Gastrocnemius medialis (tissue), 4 donors: ENCODE results near the gene TCF4. TPM values are rescaled to one million over a fixed set of nuclear protein-coding genes. Genes with fewer than 3 reads are reported as not detected.

Experiments
- ATAC-seq, 2 donors: fragments of 150-250 bp; one replicate each; pipeline ENCODE4 v1.9.1; 2016
- DNase-seq, 2 donors: peaks; one replicate each; pipeline ENCODE4 v3.0.0-alpha.2; 2019
- H3K27ac ChIP-seq, 4 donors: fragments of 200-600 bp; sonication (generic); 1 replicate in 1 of 4; 2 replicates in 3 of 4; pipeline ENCODE4 v1.5.1; 2016 to 2018; ENCODE audit warnings: mild to moderate bottlenecking in 2 of 4, moderate library complexity in 1 of 4
- H3K27me3 ChIP-seq, 3 donors: fragments of 200-600 bp; sonication (generic) in 2 of 3; 1 replicate in 1 of 3; 2 replicates in 2 of 3; pipeline versions ENCODE4 v1.5.1 to v1.6.0; 2016 to 2019; ENCODE audit warnings: mild to moderate bottlenecking in 1 of 3, moderate library complexity in 1 of 3
- H3K36me3 ChIP-seq, 2 donors: fragments of 200-600 bp; sonication (generic) in 1 of 2; one replicate each; pipeline ENCODE4 v1.5.1; 2017 to 2018
- H3K4me1 ChIP-seq, 2 donors: fragments of 200-600 bp; sonication (generic) in 1 of 2; one replicate each; pipeline ENCODE4 v1.5.1; 2016 to 2017; ENCODE audit warnings: mild to moderate bottlenecking in 2 of 2
- H3K4me3 ChIP-seq, 4 donors: fragments of 200-600 bp; sonication (generic) in 3 of 4; 1 replicate in 1 of 4; 2 replicates in 3 of 4; pipeline ENCODE4 v1.5.1; 2016 to 2019; ENCODE audit warnings: mild to moderate bottlenecking in 2 of 4
- H3K9me3 ChIP-seq, 3 donors: fragments of 200-600 bp; sonication (generic) in 2 of 3; 1 replicate in 1 of 3; 2 replicates in 2 of 3; pipeline ENCODE4 v1.5.1; 2016 to 2019
- CTCF ChIP-seq, 5 experiments: fragments of 450-650 bp in 3 of 5; fragments of 200-600 bp in 2 of 5; sonication (generic) in 2 of 5; IDR thresholded peaks in 4 of 5; conservative IDR thresholded peaks in 1 of 5; 1 replicate in 4 of 5; 2 replicates in 1 of 5; pipeline ENCODE4 v1.5.1; 2016 to 2019; ENCODE audit warnings: antibody characterized with exemption in 5 of 5, mild to moderate bottlenecking in 3 of 5, moderate library complexity in 3 of 5
- POLR2A ChIP-seq, 2 donors: fragments of 450-650 bp; IDR thresholded peaks; one replicate each; pipeline ENCODE4 v1.6.1; 2017; ENCODE audit warnings: antibody characterized with exemption in 2 of 2, mild to moderate bottlenecking in 2 of 2, moderate library complexity in 2 of 2
- in situ Hi-C, 4 donors: fragments of 200-750 bp; cut with MboI; loops; one replicate each; pipeline versions ENCODE4 v1.15.0 to v1.8.0; 2017; ENCODE audit warnings: low sequenced_read_pairs in 4 of 4
- intact Hi-C: fragments of 100-400 bp; cut with DNase I; formaldehyde crosslinking; loops from one replicate; pipeline ENCODE4 v1.15.1; 2023; ENCODE audit warnings: low total_unique reads
- total RNA-seq, 4 donors: library from RNA; depleted of rRNA; stranded (reverse); fragments of >200 nt; gene quantifications; one replicate each; pipeline versions ENCODE4 v1.1.0 to v1.2.3, GENCODE V29; 2016

Gene TCF4
- total RNA-seq, 4 donors from 2014 or later, result 40.3 to 60.6 (median 53.6) TPM

- no peaks in the 10 kb centered on the region for H3K27me3 ChIP-seq
- ATAC-seq, result no peak
- in situ Hi-C loops (no loop called here), intact Hi-C loops (no loop called here)
- no peaks in the 10 kb centered on the region for H3K9me3 ChIP-seq
- H3K36me3 ChIP-seq, result no peaks in the 10 kb centered on the region
- H3K4me1 ChIP-seq, result peaks cover 52 to 60% of the 10 kb centered on the region in 2 donors
- H3K4me3 ChIP-seq, result no peak overlapping the region
- no peak overlapping the region for H3K27ac ChIP-seq
- TF ChIP-seq POLR2A (IDR thresholded peaks at IDR 0.05) (no peak), CTCF (IDR thresholded peaks at IDR 0.05 in 4 of 5, conservative IDR thresholded peaks at IDR 0.05 in 1 of 5) (no peak)
- no peak for DNase-seq
Measured at GRCh38 chr18:55446996-55447671, 140.9 kb downstream of the TCF4 start.

GRCh38 chr18:55444536-55444935 is 143.5 kb downstream of the TCF4 start:
- TF ChIP-seq CTCF (IDR thresholded peaks at IDR 0.05 in 4 of 5, conservative IDR thresholded peaks at IDR 0.05 in 1 of 5) (no peak), POLR2A (IDR thresholded peaks at IDR 0.05) (no peak)
- H3K4me1 ChIP-seq, result peaks cover 35 to 45% of the 10 kb centered on the region in 2 donors
- no peaks in the 10 kb centered on the region for H3K9me3 ChIP-seq
- in situ Hi-C loops (no loop called here), intact Hi-C loops (no loop called here)
- no peak overlapping the region for H3K4me3 ChIP-seq
- H3K36me3 ChIP-seq, result no peaks in the 10 kb centered on the region
- no peak for DNase-seq
- no peak overlapping the region for H3K27ac ChIP-seq
- H3K27me3 ChIP-seq, result no peaks in the 10 kb centered on the region
- ATAC-seq, result no peak

- TF ChIP-seq POLR2A (IDR thresholded peaks at IDR 0.05), result no peak
- no peak for TF ChIP-seq CTCF (IDR thresholded peaks at IDR 0.05 in 4 of 5, conservative IDR thresholded peaks at IDR 0.05 in 1 of 5)
- in situ Hi-C loops (no loop called here), intact Hi-C loops (no loop called here)
- Histone ChIP-seq H3K4me1 (peaks cover 27 to 38% of the 10 kb centered on the region in 2 donors), H3K9me3 (no peaks in the 10 kb centered on the region), H3K27me3 (no peaks in the 10 kb centered on the region), H3K36me3 (no peaks in the 10 kb centered on the region), H3K27ac (no peak overlapping the region), H3K4me3 (no peak overlapping the region)
- no peak for ATAC-seq
- no peak for DNase-seq
Measured at GRCh38 chr18:55443776-55444175, 144.2 kb downstream of the TCF4 start.

- ATAC-seq, result no peak
- peaks cover 22 to 31% of the 10 kb centered on the region in 2 donors for H3K4me1 ChIP-seq
- no peaks in the 10 kb centered on the region for H3K36me3 ChIP-seq
- no peak overlapping the region for H3K4me3 ChIP-seq
- no peak for DNase-seq
- intact Hi-C loops (no loop called here), in situ Hi-C loops (no loop called here)
- H3K27me3 ChIP-seq, result no peaks in the 10 kb centered on the region
- no peaks in the 10 kb centered on the region for H3K9me3 ChIP-seq
- no peak for TF ChIP-seq CTCF (IDR thresholded peaks at IDR 0.05 in 4 of 5, conservative IDR thresholded peaks at IDR 0.05 in 1 of 5)
- no peak for TF ChIP-seq POLR2A (IDR thresholded peaks at IDR 0.05)
- no peak overlapping the region for H3K27ac ChIP-seq
Measured at GRCh38 chr18:55442561-55442960, 145.4 kb downstream of the TCF4 start.

GRCh38 chr18:55440988-55441387 is 147.0 kb downstream of the TCF4 start:
- ATAC-seq (no peak), DNase-seq (no peak)
- intact Hi-C loops, result no loop called here
- Histone ChIP-seq H3K9me3 (no peaks in the 10 kb centered on the region), H3K4me3 (no peak overlapping the region), H3K27ac (no peak overlapping the region), H3K27me3 (no peaks in the 10 kb centered on the region), H3K36me3 (no peaks in the 10 kb centered on the region), H3K4me1 (peaks cover 29 to 39% of the 10 kb centered on the region in 2 donors)
- TF ChIP-seq CTCF (IDR thresholded peaks at IDR 0.05 in 4 of 5, conservative IDR thresholded peaks at IDR 0.05 in 1 of 5) (no peak), POLR2A (IDR thresholded peaks at IDR 0.05) (no peak)
- in situ Hi-C loops, result no loop called here
